ENCODE results near the gene CXCL3.

CXCL3 gene

GRCh38 chr4:74056114-74056857 lies 17.8 kb upstream of the CXCL3 start:
- Histone ChIP-seq H3K27me3 (ENCODE audit: control insufficient read depth, insufficient read depth, low read length, poor library complexity, severe bottlenecking) (no peaks in the 10 kb centered on the region), H3K9me3 (ENCODE audit: control insufficient read depth, low read length) (no peaks in the 10 kb centered on the region), H3K4me1 (ENCODE audit: control insufficient read depth, insufficient read depth, low read length) (no peaks in the 10 kb centered on the region), H3K27ac (ENCODE audit: insufficient read depth, low read depth, low read length, poor library complexity, severe bottlenecking) (no peak overlapping the region), H3K4me3 (ENCODE audit: insufficient read depth, low read depth, low read length) (no peak overlapping the region), H3K36me3 (ENCODE audit: control insufficient read depth, insufficient read depth, low read length) (no peaks in the 10 kb centered on the region)
- 0% methylated on average over 1 of the region's 1 CpG; no CpG with 5 or more reads in 1 of the 2 experiments for WGBS, 2 experiments

DNA sequence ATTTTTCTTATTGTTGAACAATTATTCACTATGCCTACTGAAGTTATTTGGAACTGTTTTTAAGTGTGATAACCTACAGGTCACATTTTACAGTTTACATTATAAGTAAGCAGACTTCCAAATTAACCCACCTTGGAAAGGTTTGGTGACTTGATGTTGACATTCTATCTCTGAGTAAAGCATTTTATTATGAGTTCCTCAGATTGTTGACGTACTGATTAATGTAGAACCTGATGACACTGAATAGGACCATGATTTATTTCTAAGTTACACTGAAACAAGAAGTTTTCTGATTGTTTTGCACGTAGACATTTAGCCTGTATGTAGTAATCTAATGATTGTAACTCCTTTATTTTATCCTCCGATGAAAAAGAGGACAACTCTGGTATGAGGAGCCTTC lies 17.0 kb upstream of the CXCL3 start:
- Histone ChIP-seq H3K4me3 (ENCODE audit: insufficient read depth, low read depth, low read length) (no peak overlapping the region), H3K27ac (ENCODE audit: insufficient read depth, low read depth, low read length, poor library complexity, severe bottlenecking) (no peak overlapping the region), H3K36me3 (ENCODE audit: control insufficient read depth, insufficient read depth, low read length) (no peaks in the 10 kb centered on the region), H3K27me3 (ENCODE audit: control insufficient read depth, insufficient read depth, low read length, poor library complexity, severe bottlenecking) (no peaks in the 10 kb centered on the region), H3K4me1 (ENCODE audit: control insufficient read depth, insufficient read depth, low read length) (no peaks in the 10 kb centered on the region), H3K9me3 (ENCODE audit: control insufficient read depth, low read length) (no peaks in the 10 kb centered on the region)
- WGBS, 2 experiments = 97% methylated on average over 3 of the region's 3 CpGs

DNA sequence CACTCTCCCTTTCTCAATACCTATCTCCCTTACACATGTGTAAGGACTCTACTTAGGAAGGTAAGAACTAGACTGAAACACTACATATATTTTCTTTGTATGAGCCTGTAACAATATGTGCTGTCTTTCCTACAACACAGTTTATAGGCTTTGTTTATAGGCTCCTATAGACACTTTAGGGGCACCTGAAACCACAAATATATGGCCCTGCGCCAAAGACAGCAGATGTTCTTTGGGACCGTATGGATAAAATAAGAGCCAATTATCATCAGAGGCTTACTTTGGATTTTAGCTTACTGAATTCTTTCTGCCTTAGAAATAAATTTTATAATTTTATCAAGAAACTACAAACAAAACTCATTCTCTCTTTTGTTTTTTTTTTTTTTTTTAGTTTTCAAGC lies 16.6 kb upstream of the CXCL3 start:
- H3K4me3 ChIP-seq (ENCODE audit: insufficient read depth, low read depth, low read length) = no peak overlapping the region
- no peaks in the 10 kb centered on the region for H3K27me3 ChIP-seq (ENCODE audit: control insufficient read depth, insufficient read depth, low read length, poor library complexity, severe bottlenecking)
- no peaks in the 10 kb centered on the region for H3K9me3 ChIP-seq (ENCODE audit: control insufficient read depth, low read length)
- 93 to 100% methylated on average over 2 of the region's 2 CpGs for WGBS, 2 experiments
- H3K27ac ChIP-seq (ENCODE audit: insufficient read depth, low read depth, low read length, poor library complexity, severe bottlenecking) = no peak overlapping the region
- H3K36me3 ChIP-seq (ENCODE audit: control insufficient read depth, insufficient read depth, low read length) = no peaks in the 10 kb centered on the region
- H3K4me1 ChIP-seq (ENCODE audit: control insufficient read depth, insufficient read depth, low read length) = no peaks in the 10 kb centered on the region

- Histone ChIP-seq H3K9me3 (ENCODE audit: control insufficient read depth, low read length) (no peaks in the 10 kb centered on the region), H3K27ac (ENCODE audit: insufficient read depth, low read depth, low read length, poor library complexity, severe bottlenecking) (no peak overlapping the region), H3K27me3 (ENCODE audit: control insufficient read depth, insufficient read depth, low read length, poor library complexity, severe bottlenecking) (no peaks in the 10 kb centered on the region), H3K4me3 (ENCODE audit: insufficient read depth, low read depth, low read length) (no peak overlapping the region), H3K4me1 (ENCODE audit: control insufficient read depth, insufficient read depth, low read length) (no peaks in the 10 kb centered on the region), H3K36me3 (ENCODE audit: control insufficient read depth, insufficient read depth, low read length) (no peaks in the 10 kb centered on the region)
- 93 to 100% methylated on average over 1 of the region's 1 CpG for WGBS, 2 experiments
Observed at GRCh38 chr4:74054483-74055047, 16.1 kb upstream of the CXCL3 start.

DNA sequence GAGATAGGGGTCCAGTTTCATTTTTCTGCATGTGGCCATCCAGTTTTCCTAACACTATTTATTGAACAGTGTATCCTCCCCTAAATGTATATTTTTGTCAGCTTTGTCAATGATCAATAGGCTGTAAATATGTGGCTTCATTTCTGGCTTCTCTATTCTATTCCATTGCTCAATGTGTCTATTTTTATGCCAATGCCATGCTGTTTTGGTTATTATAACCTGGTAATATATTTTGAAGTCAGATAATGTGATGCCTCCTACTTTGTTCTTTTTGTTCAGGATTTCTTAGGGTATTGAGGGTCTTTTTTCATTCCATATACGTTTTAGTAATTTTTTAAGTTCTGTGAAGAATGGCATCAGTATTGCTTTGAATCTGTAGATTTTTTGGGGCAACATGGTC lies 8.7 kb upstream of the CXCL3 start:
- Histone ChIP-seq H3K4me1 (ENCODE audit: control insufficient read depth, insufficient read depth, low read length) (no peaks in the 10 kb centered on the region), H3K36me3 (ENCODE audit: control insufficient read depth, insufficient read depth, low read length) (no peaks in the 10 kb centered on the region), H3K9me3 (ENCODE audit: control insufficient read depth, low read length) (no peaks in the 10 kb centered on the region), H3K4me3 (ENCODE audit: insufficient read depth, low read depth, low read length) (no peak overlapping the region), H3K27ac (ENCODE audit: insufficient read depth, low read depth, low read length, poor library complexity, severe bottlenecking) (no peak overlapping the region), H3K27me3 (ENCODE audit: control insufficient read depth, insufficient read depth, low read length, poor library complexity, severe bottlenecking) (no peaks in the 10 kb centered on the region)
- 100% methylated on average over 1 of the region's 1 CpG for WGBS, 2 experiments

- no peaks in the 10 kb centered on the region for H3K36me3 ChIP-seq (ENCODE audit: control insufficient read depth, insufficient read depth, low read length)
Observed at GRCh38 chr4:74045772-74046171, 7.3 kb upstream of the CXCL3 start.

GRCh38 chr4:74045247-74045646 lies 6.8 kb upstream of the CXCL3 start:
- no peak overlapping the region for H3K4me3 ChIP-seq (ENCODE audit: insufficient read depth, low read depth, low read length)
- H3K4me1 ChIP-seq (ENCODE audit: control insufficient read depth, insufficient read depth, low read length) = no peaks in the 10 kb centered on the region
- H3K9me3 ChIP-seq (ENCODE audit: control insufficient read depth, low read length) = no peaks in the 10 kb centered on the region
- 93 to 97% methylated on average over 3 of the region's 3 CpGs for WGBS, 2 experiments
- H3K27ac ChIP-seq (ENCODE audit: insufficient read depth, low read depth, low read length, poor library complexity, severe bottlenecking) = no peak overlapping the region
- no peaks in the 10 kb centered on the region for H3K36me3 ChIP-seq (ENCODE audit: control insufficient read depth, insufficient read depth, low read length)
- no peaks in the 10 kb centered on the region for H3K27me3 ChIP-seq (ENCODE audit: control insufficient read depth, insufficient read depth, low read length, poor library complexity, severe bottlenecking)

More at GRCh38 chr4:74045772-74046171, 7.3 kb upstream of the CXCL3 start:
- Histone ChIP-seq H3K4me3 (ENCODE audit: insufficient read depth, low read depth, low read length) (no peak overlapping the region), H3K9me3 (ENCODE audit: control insufficient read depth, low read length) (no peaks in the 10 kb centered on the region), H3K27me3 (ENCODE audit: control insufficient read depth, insufficient read depth, low read length, poor library complexity, severe bottlenecking) (no peaks in the 10 kb centered on the region), H3K27ac (ENCODE audit: insufficient read depth, low read depth, low read length, poor library complexity, severe bottlenecking) (no peak overlapping the region), H3K4me1 (ENCODE audit: control insufficient read depth, insufficient read depth, low read length) (no peaks in the 10 kb centered on the region)
- 86 to 100% methylated on average over 1 of the region's 2 CpGs for WGBS, 2 experiments

- Histone ChIP-seq H3K4me3 (ENCODE audit: insufficient read depth, low read depth, low read length) (no peak overlapping the region), H3K36me3 (ENCODE audit: control insufficient read depth, insufficient read depth, low read length) (no peaks in the 10 kb centered on the region), H3K4me1 (ENCODE audit: control insufficient read depth, insufficient read depth, low read length) (no peaks in the 10 kb centered on the region), H3K9me3 (ENCODE audit: control insufficient read depth, low read length) (no peaks in the 10 kb centered on the region), H3K27ac (ENCODE audit: insufficient read depth, low read depth, low read length, poor library complexity, severe bottlenecking) (no peak overlapping the region), H3K27me3 (ENCODE audit: control insufficient read depth, insufficient read depth, low read length, poor library complexity, severe bottlenecking) (peaks cover 4% of the 10 kb centered on the region)
- 88 to 92% methylated on average over 3 of the region's 3 CpGs for WGBS, 2 experiments
Observed at GRCh38 chr4:74044677-74045076, 6.2 kb upstream of the CXCL3 start.

- H3K9me3 ChIP-seq (ENCODE audit: control insufficient read depth, low read length) = no peaks in the 10 kb centered on the region
- WGBS, 2 experiments = 89 to 98% methylated on average over 2 of the region's 2 CpGs
- no peak overlapping the region for H3K27ac ChIP-seq (ENCODE audit: insufficient read depth, low read depth, low read length, poor library complexity, severe bottlenecking)
- no peaks in the 10 kb centered on the region for H3K36me3 ChIP-seq (ENCODE audit: control insufficient read depth, insufficient read depth, low read length)
- no peak overlapping the region for H3K4me3 ChIP-seq (ENCODE audit: insufficient read depth, low read depth, low read length)
- peaks cover 5% of the 10 kb centered on the region for H3K4me1 ChIP-seq (ENCODE audit: control insufficient read depth, insufficient read depth, low read length)
- peaks cover 14% of the 10 kb centered on the region for H3K27me3 ChIP-seq (ENCODE audit: control insufficient read depth, insufficient read depth, low read length, poor library complexity, severe bottlenecking)
Observed at GRCh38 chr4:74042681-74043080, 4.2 kb upstream of the CXCL3 start.

GRCh38 chr4:74041418-74041817 lies 2.9 kb upstream of the CXCL3 start:
- 100% methylated on average over 1 of the region's 1 CpG; no CpG with 5 or more reads in 1 of the 2 experiments for WGBS, 2 experiments
- no peaks in the 10 kb centered on the region for H3K36me3 ChIP-seq (ENCODE audit: control insufficient read depth, insufficient read depth, low read length)
- peaks cover 14% of the 10 kb centered on the region for H3K27me3 ChIP-seq (ENCODE audit: control insufficient read depth, insufficient read depth, low read length, poor library complexity, severe bottlenecking)
- no peak overlapping the region for H3K4me3 ChIP-seq (ENCODE audit: insufficient read depth, low read depth, low read length)
- no peak overlapping the region for H3K27ac ChIP-seq (ENCODE audit: insufficient read depth, low read depth, low read length, poor library complexity, severe bottlenecking)
- no peaks in the 10 kb centered on the region for H3K9me3 ChIP-seq (ENCODE audit: control insufficient read depth, low read length)
- peaks cover 12% of the 10 kb centered on the region for H3K4me1 ChIP-seq (ENCODE audit: control insufficient read depth, insufficient read depth, low read length)

All from ectodermal cell (in vitro differentiated cells).